ENCODE data around the gene SLC5A4. TPM values are rescaled to one million over a fixed set of nuclear protein-coding genes. Genes with fewer than 3 reads are reported as not detected.

The SLC5A4 gene
- total RNA-seq, 1 experiment from 2014 or later = 0.22 TPM

GRCh38 chr22:32202161-32202538 lies 53.0 kb downstream of the SLC5A4 start (continued):
- TF ChIP-seq, protein P1, sequence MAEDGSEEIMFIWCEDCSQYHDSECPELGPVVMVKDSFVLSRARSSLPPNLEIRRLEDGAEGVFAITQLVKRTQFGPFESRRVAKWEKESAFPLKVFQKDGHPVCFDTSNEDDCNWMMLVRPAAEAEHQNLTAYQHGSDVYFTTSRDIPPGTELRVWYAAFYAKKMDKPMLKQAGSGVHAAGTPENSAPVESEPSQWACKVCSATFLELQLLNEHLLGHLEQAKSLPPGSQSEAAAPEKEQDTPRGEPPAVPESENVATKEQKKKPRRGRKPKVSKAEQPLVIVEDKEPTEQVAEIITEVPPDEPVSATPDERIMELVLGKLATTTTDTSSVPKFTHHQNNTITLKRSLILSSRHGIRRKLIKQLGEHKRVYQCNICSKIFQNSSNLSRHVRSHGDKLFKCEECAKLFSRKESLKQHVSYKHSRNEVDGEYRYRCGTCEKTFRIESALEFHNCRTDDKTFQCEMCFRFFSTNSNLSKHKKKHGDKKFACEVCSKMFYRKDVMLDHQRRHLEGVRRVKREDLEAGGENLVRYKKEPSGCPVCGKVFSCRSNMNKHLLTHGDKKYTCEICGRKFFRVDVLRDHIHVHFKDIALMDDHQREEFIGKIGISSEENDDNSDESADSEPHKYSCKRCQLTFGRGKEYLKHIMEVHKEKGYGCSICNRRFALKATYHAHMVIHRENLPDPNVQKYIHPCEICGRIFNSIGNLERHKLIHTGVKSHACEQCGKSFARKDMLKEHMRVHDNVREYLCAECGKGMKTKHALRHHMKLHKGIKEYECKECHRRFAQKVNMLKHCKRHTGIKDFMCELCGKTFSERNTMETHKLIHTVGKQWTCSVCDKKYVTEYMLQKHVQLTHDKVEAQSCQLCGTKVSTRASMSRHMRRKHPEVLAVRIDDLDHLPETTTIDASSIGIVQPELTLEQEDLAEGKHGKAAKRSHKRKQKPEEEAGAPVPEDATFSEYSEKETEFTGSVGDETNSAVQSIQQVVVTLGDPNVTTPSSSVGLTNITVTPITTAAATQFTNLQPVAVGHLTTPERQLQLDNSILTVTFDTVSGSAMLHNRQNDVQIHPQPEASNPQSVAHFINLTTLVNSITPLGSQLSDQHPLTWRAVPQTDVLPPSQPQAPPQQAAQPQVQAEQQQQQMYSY (CRISPR knock-in tag; IDR thresholded peaks at IDR 0.05) = no peak
- no peak for TF ChIP-seq ZNF671 (CRISPR knock-in tag; IDR thresholded peaks at IDR 0.05)
- TF ChIP-seq, protein P2, sequence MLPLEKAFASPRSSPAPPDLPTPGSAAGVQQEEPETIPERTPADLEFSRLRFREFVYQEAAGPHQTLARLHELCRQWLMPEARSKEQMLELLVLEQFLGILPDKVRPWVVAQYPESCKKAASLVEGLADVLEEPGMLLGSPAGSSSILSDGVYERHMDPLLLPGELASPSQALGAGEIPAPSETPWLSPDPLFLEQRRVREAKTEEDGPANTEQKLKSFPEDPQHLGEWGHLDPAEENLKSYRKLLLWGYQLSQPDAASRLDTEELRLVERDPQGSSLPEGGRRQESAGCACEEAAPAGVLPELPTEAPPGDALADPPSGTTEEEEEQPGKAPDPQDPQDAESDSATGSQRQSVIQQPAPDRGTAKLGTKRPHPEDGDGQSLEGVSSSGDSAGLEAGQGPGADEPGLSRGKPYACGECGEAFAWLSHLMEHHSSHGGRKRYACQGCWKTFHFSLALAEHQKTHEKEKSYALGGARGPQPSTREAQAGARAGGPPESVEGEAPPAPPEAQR (CRISPR knock-in tag; IDR thresholded peaks at IDR 0.05) = no peak
- TF ChIP-seq ZNF416 (CRISPR knock-in tag; IDR thresholded peaks at IDR 0.05) = no peak
- no peak for TF ChIP-seq NR2C2 (CRISPR knock-in tag; IDR thresholded peaks at IDR 0.05)
- TF ChIP-seq ZMAT4 (CRISPR knock-in tag; IDR thresholded peaks at IDR 0.05) = no peak
- no peak for TF ChIP-seq NFATC4 (CRISPR knock-in tag; IDR thresholded peaks at IDR 0.05)
- no peak for TF ChIP-seq ZNF396 (CRISPR knock-in tag; IDR thresholded peaks at IDR 0.05; ENCODE audit: borderline replicate concordance)

DNA sequence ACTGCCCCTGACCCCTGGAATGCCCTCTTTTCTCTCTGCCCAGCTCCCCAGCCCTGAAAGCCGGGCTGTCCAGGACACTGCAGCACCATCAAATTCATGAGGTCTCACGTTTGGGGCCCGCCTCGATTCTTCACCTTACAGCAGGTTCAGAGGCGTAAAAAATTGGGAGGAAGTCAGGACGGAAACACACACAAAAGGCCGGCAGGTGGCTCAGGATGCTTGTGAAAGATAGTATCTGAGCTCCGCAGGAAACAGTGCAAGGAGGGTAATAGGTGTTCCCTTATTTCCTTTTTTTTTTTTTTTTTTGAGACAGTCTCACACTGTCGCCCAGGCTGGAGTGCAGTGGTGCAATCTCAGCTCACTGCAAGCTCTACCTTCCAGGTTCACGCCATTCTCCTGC lies 54.4 kb downstream of the SLC5A4 start:
- DNase-seq (ENCODE audit: low spot score) (no peak), ATAC-seq (no peak)
- H3K27me3 Mint-ChIP-seq (ENCODE audit: low read depth) = peaks cover 51% of the 10 kb centered on the region
- H3K4me1 Mint-ChIP-seq = peaks cover 41% of the 10 kb centered on the region
- POLR2A ChIA-PET = no interaction called here
- no peak overlapping the region for H3K27ac Mint-ChIP-seq
- CTCF ChIA-PET = interaction anchor here (0.7 to 2.7 kb wide), 10 partner anchors 25 to 274 kb away, joined by 3 to 19 read pairs (median 4); partner anchors contain the start of gene FBXO7
- no peaks in the 10 kb centered on the region for H3K36me3 Mint-ChIP-seq
- no peak overlapping the region for H3K4me3 Mint-ChIP-seq
- no peak for TF ChIP-seq OVOL2 (CRISPR knock-in tag; IDR thresholded peaks at IDR 0.05; ENCODE audit: borderline replicate concordance)
- TF ChIP-seq ETV6 (CRISPR knock-in tag; IDR thresholded peaks at IDR 0.05) = 0 out of 2 replicates have a peak, but pooled peaks have one; percentile 24
- H3K9me3 Mint-ChIP-seq = no peaks in the 10 kb centered on the region

DNA sequence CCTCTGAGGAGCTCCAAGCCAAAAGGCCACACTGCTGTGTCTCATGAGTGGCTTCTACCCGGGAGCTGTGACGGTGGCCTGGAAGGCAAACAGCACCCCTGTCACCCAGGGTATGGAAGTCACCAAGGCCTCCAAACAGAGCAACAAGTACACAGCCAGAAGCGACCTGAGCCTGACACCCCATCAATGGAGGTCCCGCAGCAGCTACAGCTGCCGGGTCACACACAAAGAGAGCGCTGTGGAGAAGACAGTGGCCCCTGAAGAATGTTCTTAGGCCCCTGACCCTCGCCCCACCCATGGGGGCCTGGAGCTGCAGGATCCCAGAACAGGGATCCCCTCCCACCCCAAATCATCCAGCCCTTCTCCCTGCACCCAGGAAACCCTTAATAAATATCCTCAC lies 55.2 kb downstream of the SLC5A4 start:
- POLR2A ChIA-PET = no interaction called here
- peaks cover 37% of the 10 kb centered on the region for H3K4me1 Mint-ChIP-seq
- peaks cover 44% of the 10 kb centered on the region for H3K27me3 Mint-ChIP-seq (ENCODE audit: low read depth)
- no peaks in the 10 kb centered on the region for H3K9me3 Mint-ChIP-seq
- no peak for ATAC-seq
- H3K36me3 Mint-ChIP-seq = no peaks in the 10 kb centered on the region
- CTCF ChIA-PET = interaction anchor here (1.0 to 1.7 kb wide), 4 partner anchors 179 to 275 kb away, joined by 3 to 5 read pairs (median 4); partner anchors contain the start of gene FBXO7
- no peak overlapping the region for H3K4me3 Mint-ChIP-seq
- H3K27ac Mint-ChIP-seq = no peak overlapping the region
- no peak for DNase-seq (ENCODE audit: low spot score)
- TF ChIP-seq NR2C2 (CRISPR knock-in tag; IDR thresholded peaks at IDR 0.05) (no peak), CREB1 (CRISPR knock-in tag; IDR thresholded peaks at IDR 0.05) (no peak), ARID4B (CRISPR knock-in tag; IDR thresholded peaks at IDR 0.05; ENCODE audit: borderline replicate concordance) (no peak), ZNF263 (CRISPR knock-in tag; IDR thresholded peaks at IDR 0.05; ENCODE audit: low read depth) (no peak), CBFB (CRISPR knock-in tag; IDR thresholded peaks at IDR 0.05; ENCODE audit: low read depth) (no peak), MXD4 (CRISPR knock-in tag; IDR thresholded peaks at IDR 0.05; ENCODE audit: borderline replicate concordance) (no peak), ZNF396 (CRISPR knock-in tag; IDR thresholded peaks at IDR 0.05; ENCODE audit: borderline replicate concordance) (no peak), GRHL2 (CRISPR knock-in tag; IDR thresholded peaks at IDR 0.05; ENCODE audit: insufficient replicate concordance, severe bottlenecking) (no peak), ZNF416 (CRISPR knock-in tag; IDR thresholded peaks at IDR 0.05) (no peak), FOXJ3 (CRISPR knock-in tag; IDR thresholded peaks at IDR 0.05; ENCODE audit: borderline replicate concordance) (no peak), ZNF423 (CRISPR knock-in tag; IDR thresholded peaks at IDR 0.05) (no peak)
- TF ChIP-seq, protein P3, sequence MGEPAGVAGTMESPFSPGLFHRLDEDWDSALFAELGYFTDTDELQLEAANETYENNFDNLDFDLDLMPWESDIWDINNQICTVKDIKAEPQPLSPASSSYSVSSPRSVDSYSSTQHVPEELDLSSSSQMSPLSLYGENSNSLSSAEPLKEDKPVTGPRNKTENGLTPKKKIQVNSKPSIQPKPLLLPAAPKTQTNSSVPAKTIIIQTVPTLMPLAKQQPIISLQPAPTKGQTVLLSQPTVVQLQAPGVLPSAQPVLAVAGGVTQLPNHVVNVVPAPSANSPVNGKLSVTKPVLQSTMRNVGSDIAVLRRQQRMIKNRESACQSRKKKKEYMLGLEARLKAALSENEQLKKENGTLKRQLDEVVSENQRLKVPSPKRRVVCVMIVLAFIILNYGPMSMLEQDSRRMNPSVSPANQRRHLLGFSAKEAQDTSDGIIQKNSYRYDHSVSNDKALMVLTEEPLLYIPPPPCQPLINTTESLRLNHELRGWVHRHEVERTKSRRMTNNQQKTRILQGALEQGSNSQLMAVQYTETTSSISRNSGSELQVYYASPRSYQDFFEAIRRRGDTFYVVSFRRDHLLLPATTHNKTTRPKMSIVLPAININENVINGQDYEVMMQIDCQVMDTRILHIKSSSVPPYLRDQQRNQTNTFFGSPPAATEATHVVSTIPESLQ (CRISPR knock-in tag; IDR thresholded peaks at IDR 0.05) = no peak
- TF ChIP-seq, protein P4, sequence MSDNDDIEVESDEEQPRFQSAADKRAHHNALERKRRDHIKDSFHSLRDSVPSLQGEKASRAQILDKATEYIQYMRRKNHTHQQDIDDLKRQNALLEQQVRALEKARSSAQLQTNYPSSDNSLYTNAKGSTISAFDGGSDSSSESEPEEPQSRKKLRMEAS (CRISPR knock-in tag; IDR thresholded peaks at IDR 0.05) = no peak
- TF ChIP-seq, protein P5, sequence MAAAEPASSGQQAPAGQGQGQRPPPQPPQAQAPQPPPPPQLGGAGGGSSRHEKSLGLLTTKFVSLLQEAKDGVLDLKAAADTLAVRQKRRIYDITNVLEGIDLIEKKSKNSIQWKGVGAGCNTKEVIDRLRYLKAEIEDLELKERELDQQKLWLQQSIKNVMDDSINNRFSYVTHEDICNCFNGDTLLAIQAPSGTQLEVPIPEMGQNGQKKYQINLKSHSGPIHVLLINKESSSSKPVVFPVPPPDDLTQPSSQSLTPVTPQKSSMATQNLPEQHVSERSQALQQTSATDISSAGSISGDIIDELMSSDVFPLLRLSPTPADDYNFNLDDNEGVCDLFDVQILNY (CRISPR knock-in tag; IDR thresholded peaks at IDR 0.05) = no peak

All from WTC11 (cell line).